Mucosa of descending colon (tissue), 3 donors: ENCODE data around the gene ZHX3. TPM values are rescaled to one million over a fixed set of nuclear protein-coding genes. Genes with fewer than 3 reads are reported as not detected.
A peak's percentile ranks its signal among the peaks of the same experiment; 100 is the strongest.

Source experiments
- ATAC-seq: fragments of 200-7000 bp; cut with Tn5 transposase; one replicate; pipeline ENCODE4 v1.9.1; 2020; ENCODE audit warnings: mild to moderate bottlenecking, moderate library complexity
- DNase-seq, 3 donors: peaks; one replicate each; pipeline ENCODE4 v3.0.0-alpha.2; 2020
- H3K36me3 ChIP-seq: fragments of 200-600 bp; one replicate; pipeline ENCODE4 v1.8.0; 2021; ENCODE audit warnings: low read depth, mild to moderate bottlenecking
- H3K4me1 ChIP-seq: fragments of 200-600 bp; one replicate; pipeline ENCODE4 v1.8.0; 2021; ENCODE audit warnings: low read depth, mild to moderate bottlenecking
- H3K4me3 ChIP-seq: fragments of 200-600 bp; one replicate; pipeline ENCODE4 v1.8.0; 2021; ENCODE audit warnings: mild to moderate bottlenecking
- H3K9me3 ChIP-seq: fragments of 200-600 bp; one replicate; pipeline ENCODE4 v1.8.0; 2021; ENCODE audit warnings: mild to moderate bottlenecking
- CTCF ChIP-seq: fragments of 200-600 bp; IDR thresholded peaks from one replicate; pipeline ENCODE4 v1.8.0; 2022; ENCODE audit warnings: antibody characterized with exemption, mild to moderate bottlenecking
- intact Hi-C, 2 donors: fragments of 100-400 bp; cut with DNase I in 1 of 2; cut with micrococcal nuclease in 1 of 2; formaldehyde crosslinking; loops; one replicate each; pipeline versions ENCODE4 v1.11.0 to v1.11.1; 2022; cut with DNase I, micrococcal nuclease
- total RNA-seq, 3 donors: library from RNA; stranded (reverse); fragmentation: NEBNext Ultra II Directional in 2 of 3; extraction: Animal tissue kit (Norgen Biotek cat#: 25700) in 2 of 3; gene quantifications; one replicate each; pipeline versions ENCODE4 v1.2.1 to v1.2.4, GENCODE V29; 2021 to 2023
- donor health status: DM: no; HTN: no; CAD: no; lungs with moderate emphysema.
- donor health status: DM: no; HTN: no; CAD: no.
- donor health status: DM: no; HTN: yes; CAD: no.

Gene ZHX3
- total RNA-seq, 3 donors from 2014 or later, result 24.5 to 84.5 (median 32.8) TPM

- TF ChIP-seq CTCF, result peak; percentile 98
- H3K4me3 ChIP-seq, result no peak overlapping the region
- intact Hi-C loops, result loop anchor here (2.0 to 10.0 kb wide), 3 partner anchors 95 to 167 kb away; no protein-coding TSS in a partner anchor
- peaks cover 17% of the 10 kb centered on the region for H3K4me1 ChIP-seq
- DNase-seq (peak; percentile 94 to 98 (median 97)), ATAC-seq (peak; percentile 89)
- H3K36me3 ChIP-seq, result no peaks in the 10 kb centered on the region
- no peaks in the 10 kb centered on the region for H3K9me3 ChIP-seq
Observed at GRCh38 chr20:41339957-41340326, 22.4 kb upstream of the ZHX3 start.

GRCh38 chr20:41336711-41337492 lies 19.4 kb upstream of the ZHX3 start:
- Histone ChIP-seq H3K4me3 (no peak overlapping the region), H3K36me3 (no peaks in the 10 kb centered on the region), H3K4me1 (peaks cover 17% of the 10 kb centered on the region), H3K9me3 (no peaks in the 10 kb centered on the region)
- DNase-seq, result peak in 1 of 3 donors; percentile 5
- no peak for TF ChIP-seq CTCF
- intact Hi-C loops, result loop anchor here (10.0 kb wide), 2 partner anchors 92 to 162 kb away; no protein-coding TSS in a partner anchor
- ATAC-seq, result no peak

- peaks cover 10% of the 10 kb centered on the region for H3K4me1 ChIP-seq
- intact Hi-C loops, result loop anchor here (10.0 kb wide), 2 partner anchors 91 to 161 kb away; no protein-coding TSS in a partner anchor
- H3K9me3 ChIP-seq, result no peaks in the 10 kb centered on the region
- no peaks in the 10 kb centered on the region for H3K36me3 ChIP-seq
- no peak overlapping the region for H3K4me3 ChIP-seq
- TF ChIP-seq CTCF, result no peak
- ATAC-seq (no peak), DNase-seq (no peak)
Observed at GRCh38 chr20:41335591-41335990, 18.1 kb upstream of the ZHX3 start.

- ATAC-seq (no peak), DNase-seq (no peak)
- intact Hi-C loops, result loop anchor here (10.0 kb wide), 2 partner anchors 90 to 160 kb away; no protein-coding TSS in a partner anchor
- no peaks in the 10 kb centered on the region for H3K9me3 ChIP-seq
- H3K4me1 ChIP-seq, result peaks cover 3% of the 10 kb centered on the region
- H3K36me3 ChIP-seq, result no peaks in the 10 kb centered on the region
- no peak overlapping the region for H3K4me3 ChIP-seq
- TF ChIP-seq CTCF, result no peak
Observed at GRCh38 chr20:41334443-41335421, 17.2 kb upstream of the ZHX3 start.

GRCh38 chr20:41334036-41334435 lies 16.5 kb upstream of the ZHX3 start:
- Histone ChIP-seq H3K9me3 (no peaks in the 10 kb centered on the region), H3K4me1 (peaks cover 2% of the 10 kb centered on the region), H3K36me3 (no peaks in the 10 kb centered on the region), H3K4me3 (no peak overlapping the region)
- no peak for TF ChIP-seq CTCF
- no peak for DNase-seq
- no peak for ATAC-seq
- intact Hi-C loops, result loop anchor here (10.0 kb wide), 2 partner anchors 89 to 159 kb away; no protein-coding TSS in a partner anchor
